IMR-90 (cell line): Measurements from ENCODE around the gene GK. TPM values are rescaled to one million over a fixed set of nuclear protein-coding genes. Genes with fewer than 3 reads are reported as not detected.

Experiments used
- ATAC-seq: fragments of 200-7000 bp; cut with Tn5 transposase; 2 replicates; pipeline ENCODE4 v1.9.1; 2020; ENCODE audit warnings: low read depth, mild to moderate bottlenecking, moderate library complexity
- BruUV-seq: library from RNA; stranded (reverse); fragments of 400-500 nt; replicated peaks from 2 replicates; lab custom pipeline; 2021; lab: Mats Ljungman, UMichigan
- CTCF ChIA-PET: fragments of 300-600 bp; formaldehyde crosslinking; extraction: SDS; loops from one replicate; lab custom pipeline; 2021; ENCODE audit warnings: antibody characterized with exemption; lab: Yijun Ruan, JAX
- POLR2A ChIA-PET: fragments of 300-600 bp; sonication (Branson Sonifier 250); formaldehyde crosslinking; loops from one replicate; lab custom pipeline; 2022; ENCODE audit warnings: antibody characterized with exemption; ENCODE audit not compliant: unreplicated experiment; lab: Charles Lee
- DNase-seq: peaks from one replicate; pipeline ENCODE4 v3.0.0; 2013
- H2AFZ ChIP-seq: replicated peaks from 2 replicates; pipeline ENCODE3; 2013; ENCODE audit warnings: low read length, mild to moderate bottlenecking; ENCODE audit not compliant: poor library complexity
- H2AK5ac ChIP-seq: 2 replicates; pipeline ENCODE4 v1.6.1; 2013; ENCODE audit warnings: low read depth, low read length, inconsistent platforms
- H2AK9ac ChIP-seq: replicated peaks from 2 replicates; pipeline ENCODE3; 2013; ENCODE audit warnings: mild to moderate bottlenecking, low read depth, low read length, moderate library complexity; ENCODE audit not compliant: poor library complexity
- H2BK120ac ChIP-seq: 2 replicates; pipeline ENCODE4 v1.6.1; 2013; ENCODE audit warnings: low read depth, low read length, inconsistent platforms
- H2BK15ac ChIP-seq: 3 replicates; pipeline ENCODE4 v1.6.1; 2013; ENCODE audit warnings: low read depth, low read length, inconsistent platforms
- H2BK20ac ChIP-seq: 2 replicates; pipeline ENCODE4 v1.6.1; 2013; ENCODE audit warnings: low read depth, mild to moderate bottlenecking, inconsistent platforms, low read length, moderate library complexity
- H2BK5ac ChIP-seq: 2 replicates; pipeline ENCODE4 v1.6.1; 2013; ENCODE audit warnings: mild to moderate bottlenecking, low read depth, low read length, inconsistent platforms; ENCODE audit not compliant: poor library complexity, severe bottlenecking
- H3K14ac ChIP-seq: replicated peaks from 2 replicates; pipeline ENCODE4 v1.6.1; 2013; ENCODE audit warnings: low read depth, low read length, inconsistent platforms
- H3K18ac ChIP-seq: 2 replicates; pipeline ENCODE4 v1.6.1; 2013; ENCODE audit warnings: low read depth, low read length, control low read depth
- H3K23ac ChIP-seq: 2 replicates; pipeline ENCODE4 v1.6.1; 2013; ENCODE audit warnings: low read depth, low read length, inconsistent platforms
- H3K27ac ChIP-seq: 2 replicates; pipeline ENCODE4 v1.5.1; 2013; ENCODE audit warnings: mild to moderate bottlenecking, control low read depth, low read length; ENCODE audit not compliant: insufficient read depth
- H3K27me3 ChIP-seq: 2 replicates; pipeline ENCODE4 v1.6.1; 2013; ENCODE audit warnings: low read length; ENCODE audit not compliant: control insufficient read depth, insufficient read depth
- H3K36me3 ChIP-seq: 2 replicates; pipeline ENCODE4 v1.6.1; 2013; ENCODE audit warnings: low read length, mixed read lengths; ENCODE audit not compliant: control insufficient read depth, insufficient read depth
- H3K4ac ChIP-seq: 2 replicates; pipeline ENCODE4 v1.6.1; 2013; ENCODE audit warnings: low read depth, low read length, inconsistent platforms
- H3K4me1 ChIP-seq: 2 replicates; pipeline ENCODE4 v1.6.1; 2013; ENCODE audit warnings: low read length, mixed read lengths; ENCODE audit not compliant: control insufficient read depth, insufficient read depth
- H3K4me2 ChIP-seq: 2 replicates; pipeline ENCODE4 v1.6.1; 2013; ENCODE audit warnings: low read depth, mild to moderate bottlenecking, control low read depth, low read length, moderate library complexity
- H3K4me3 ChIP-seq: 2 replicates; pipeline ENCODE4 v1.5.1; 2013; ENCODE audit warnings: low read depth, mild to moderate bottlenecking, control low read depth, low read length, moderate library complexity; ENCODE audit not compliant: insufficient read depth
- H3K56ac ChIP-seq: 2 replicates; pipeline ENCODE4 v1.6.1; 2013; ENCODE audit warnings: low read length, inconsistent platforms; ENCODE audit not compliant: insufficient read depth; ENCODE audit errors: extremely low read depth
- H3K79me1 ChIP-seq, 2 experiments: 2 replicates each; pipeline ENCODE4 v1.6.1; 2013; ENCODE audit warnings: low read length in 2 of 2, inconsistent platforms in 1 of 2, low read depth in 1 of 2
- H3K9ac ChIP-seq: 2 replicates; pipeline ENCODE4 v1.6.1; 2013; ENCODE audit warnings: low read depth, low read length, control low read depth
- H3K9me1 ChIP-seq: 2 replicates; pipeline ENCODE4 v1.6.1; 2013; ENCODE audit warnings: low read length, inconsistent platforms; ENCODE audit not compliant: insufficient read depth
- H3K9me3 ChIP-seq: 2 replicates; pipeline ENCODE4 v1.6.1; 2013; ENCODE audit warnings: low read length; ENCODE audit not compliant: control insufficient read depth, insufficient read depth
- H4K20me1 ChIP-seq: 2 replicates; pipeline ENCODE4 v1.6.1; 2013; ENCODE audit warnings: low read length, inconsistent platforms; ENCODE audit not compliant: insufficient read depth
- H4K5ac ChIP-seq: 2 replicates; pipeline ENCODE4 v1.6.1; 2013; ENCODE audit warnings: mild to moderate bottlenecking, low read depth, low read length, control low read depth
- H4K8ac ChIP-seq, 2 experiments: 2 replicates each; pipeline ENCODE4 v1.6.1; 2013; ENCODE audit warnings: low read depth in 2 of 2, low read length in 2 of 2, control low read depth in 1 of 2, inconsistent platforms in 1 of 2
- H4K91ac ChIP-seq: 2 replicates; pipeline ENCODE4 v1.6.1; 2013; ENCODE audit warnings: low read depth, low read length, inconsistent platforms; ENCODE audit not compliant: insufficient read depth
- CEBPB ChIP-seq: IDR thresholded peaks from 2 replicates; pipeline ENCODE4 v1.6.1; 2012; ENCODE audit warnings: low read depth, low read length, improper control_type of control experiment
- FOS ChIP-seq: fragments of 150-350 bp; IDR thresholded peaks from 2 replicates; pipeline ENCODE4 v1.6.1; 2016; ENCODE audit warnings: low read depth, low read length
- SMC3 ChIP-seq: fragments of 150-350 bp; IDR thresholded peaks from 2 replicates; pipeline ENCODE4 v1.6.1; 2016; ENCODE audit warnings: low read depth, mild to moderate bottlenecking, antibody characterized with exemption, low read length, moderate library complexity
- WGBS, 2 experiments: methylation state at CpG; one replicate each; pipeline versions ENCODE4 v1.1.5 to v1.1.7; 2013; ENCODE audit warnings: missing lambda C conversion rate in 2 of 2; ENCODE audit not compliant: insufficient read length in 1 of 2; ENCODE audit errors: extremely low coverage in 2 of 2; 5-methylcytosine and 5-hydroxymethylcytosine counted together
- dilution Hi-C: fragments of 300-500 bp; cut with HindIII; formaldehyde crosslinking; loops from one replicate; pipeline ENCODE4 v1.14.3; 2018; ENCODE audit warnings: low sequenced_read_pairs; ENCODE audit not compliant: unreplicated experiment
- in situ Hi-C: fragments of 300-500 bp; cut with MboI; formaldehyde crosslinking; loops from 3 replicates; pipeline ENCODE4 v1.14.3; 2019; ENCODE audit warnings: low sequenced_read_pairs, inconsistent platforms, mixed read lengths
- intact Hi-C: fragments of 100-400 bp; cut with micrococcal nuclease; formaldehyde crosslinking; loops from 2 replicates; pipeline ENCODE4 v1.10.0; 2022
- polyA plus RNA-seq, 3 experiments: library from polyadenylated mRNA; depleted of rRNA; stranded (reverse); fragments of >200 nt; gene quantifications; 2 replicates each; pipeline ENCODE4 v1.2.3, GENCODE V29; 2012; ENCODE audit warnings: low replicate concordance in 1 of 3
- total RNA-seq: library from RNA; depleted of rRNA; stranded (reverse); fragments of >200 nt; gene quantifications from 2 replicates; pipeline ENCODE4 v1.2.3, GENCODE V29; 2012
- TF ChIP-seq, protein P1 (sequence below): conservative IDR thresholded peaks from 2 replicates; pipeline ENCODE4 v1.5.1; 2012; ENCODE audit warnings: mild to moderate bottlenecking, low read depth, low read length, improper control_type of control experiment

GK gene
- total and polyA plus RNA-seq, 2 of the 4 experiments (the other 2 are of a cell fraction): 7.6 to 9.3 TPM

DNA sequence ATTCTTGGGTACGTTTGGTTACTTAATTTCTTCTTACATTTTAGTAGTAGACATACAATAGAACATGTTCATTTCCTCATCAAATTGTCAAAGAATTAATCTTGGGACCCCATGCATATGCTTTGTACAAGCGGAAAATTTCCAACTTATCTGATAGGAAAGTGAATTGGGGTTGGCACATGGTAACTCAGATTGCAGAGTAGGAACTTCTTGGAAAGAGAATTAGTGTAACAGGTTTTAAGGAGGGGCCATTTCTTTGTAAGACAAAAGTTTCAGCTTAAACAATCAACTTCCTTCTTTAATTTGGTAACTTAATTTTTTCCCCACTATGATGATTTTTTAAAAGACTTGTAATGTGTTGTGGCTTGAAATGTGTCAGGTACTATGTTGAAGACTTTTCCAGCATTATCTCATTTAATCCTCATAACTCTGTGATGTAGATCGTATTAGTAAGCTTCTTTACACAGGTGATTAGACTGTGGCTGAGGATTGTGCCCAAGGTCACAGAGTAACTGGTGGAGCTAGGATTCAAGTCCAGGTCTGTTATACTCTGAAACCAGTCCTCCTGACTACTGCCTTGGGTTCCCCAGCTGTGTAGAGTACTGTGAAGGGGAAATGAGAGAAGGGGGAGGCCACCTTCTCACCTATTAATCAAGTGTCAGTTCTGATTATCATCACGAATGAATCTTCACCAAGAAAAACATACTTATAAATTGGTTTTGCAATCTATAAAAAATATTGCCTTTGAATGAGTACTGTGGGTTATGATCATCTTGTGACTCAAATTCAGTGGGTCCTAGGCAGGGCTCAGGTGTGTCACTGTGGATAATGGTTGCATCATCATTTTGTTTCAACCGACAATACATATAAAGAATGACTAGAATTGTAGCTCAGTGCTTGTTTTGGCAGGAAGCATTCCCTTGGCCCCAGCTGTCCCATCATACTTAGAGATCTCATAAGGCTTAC is 4.3 kb downstream of the GK start:
- Histone ChIP-seq H4K5ac (peak overlapping the region; percentile 68; the same call in 1 of the 2 replicates), H2AFZ (no peak overlapping the region), H2BK20ac (peak overlapping the region; percentile 8; the same call in 1 of the 2 replicates), H3K14ac (no peak overlapping the region; the same call in 1 of the 2 replicates), H4K8ac (no peak overlapping the region), H3K56ac (no peak overlapping the region), H3K18ac (0 out of 2 replicates have a peak overlapping the region, but pooled peaks have one; percentile 47), H2BK15ac (no peak overlapping the region), H3K79me1 (peaks cover 4 to 18% of the 10 kb centered on the region in 2 experiments), H2AK5ac (no peak overlapping the region), H2AK9ac (no peak overlapping the region), H4K91ac (no peak overlapping the region), H3K9me1 (peaks cover 6% of the 10 kb centered on the region), H3K4me2 (0 out of 2 replicates have a peak overlapping the region, but pooled peaks have one; percentile 8), H3K23ac (no peak overlapping the region), H2BK5ac (peak overlapping the region; percentile 61), H3K4ac (0 out of 2 replicates have a peak overlapping the region, but pooled peaks have one; percentile 28), H2BK120ac (no peak overlapping the region), H3K9me3 (no peaks in the 10 kb centered on the region), H3K36me3 (peaks cover 4% of the 10 kb centered on the region), H3K4me3 (no peak overlapping the region), H3K9ac (no peak overlapping the region), H3K4me1 (peaks cover 6% of the 10 kb centered on the region), H3K27ac (no peak overlapping the region), H3K27me3 (no peaks in the 10 kb centered on the region), H4K20me1 (no peaks in the 10 kb centered on the region)
- no CpG with 5 or more reads among the region's 5 CpGs for WGBS, 2 experiments
- ChIA-PET CTCF (interaction anchor here (1.0 kb wide), 1 partner anchor 22 kb away, joined by 3 read pairs; no protein-coding TSS in a partner anchor), POLR2A (no interaction called here)
- dilution Hi-C loops: no loop called here
- peak; percentile 69 for DNase-seq
- TF ChIP-seq FOS (no peak), CEBPB (peak; percentile 84), SMC3 (no peak)
- TF ChIP-seq, protein P1, sequence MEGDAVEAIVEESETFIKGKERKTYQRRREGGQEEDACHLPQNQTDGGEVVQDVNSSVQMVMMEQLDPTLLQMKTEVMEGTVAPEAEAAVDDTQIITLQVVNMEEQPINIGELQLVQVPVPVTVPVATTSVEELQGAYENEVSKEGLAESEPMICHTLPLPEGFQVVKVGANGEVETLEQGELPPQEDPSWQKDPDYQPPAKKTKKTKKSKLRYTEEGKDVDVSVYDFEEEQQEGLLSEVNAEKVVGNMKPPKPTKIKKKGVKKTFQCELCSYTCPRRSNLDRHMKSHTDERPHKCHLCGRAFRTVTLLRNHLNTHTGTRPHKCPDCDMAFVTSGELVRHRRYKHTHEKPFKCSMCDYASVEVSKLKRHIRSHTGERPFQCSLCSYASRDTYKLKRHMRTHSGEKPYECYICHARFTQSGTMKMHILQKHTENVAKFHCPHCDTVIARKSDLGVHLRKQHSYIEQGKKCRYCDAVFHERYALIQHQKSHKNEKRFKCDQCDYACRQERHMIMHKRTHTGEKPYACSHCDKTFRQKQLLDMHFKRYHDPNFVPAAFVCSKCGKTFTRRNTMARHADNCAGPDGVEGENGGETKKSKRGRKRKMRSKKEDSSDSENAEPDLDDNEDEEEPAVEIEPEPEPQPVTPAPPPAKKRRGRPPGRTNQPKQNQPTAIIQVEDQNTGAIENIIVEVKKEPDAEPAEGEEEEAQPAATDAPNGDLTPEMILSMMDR: no peak
- no TSS peak for BruUV-seq
- in situ Hi-C loops: no loop called here
- ATAC-seq: no peak
- intact Hi-C loops: loop anchor here (10.0 kb wide), 1 partner anchor 83 kb away; the partner anchor contains the start of gene TASL
